GM10248 (cell line): Measurements from ENCODE around the gene S100A6.
"Not testable (repeated sequence)": the region's sequence is repeated elsewhere in the genome, so short reads cannot be mapped to it uniquely, and the experiment has no call there.

ENCODE experiments used
- CTCF ChIA-PET: fragments of 300-600 bp; sonication (Branson Sonifier 250); formaldehyde crosslinking; extraction: SDS; loops from one replicate; lab custom pipeline; 2021; ENCODE audit warnings: antibody characterized with exemption; lab: Yijun Ruan, JAX
- POLR2A ChIA-PET: fragments of 350-650 bp; sonication (Branson Sonifier 250); formaldehyde crosslinking; extraction: SDS; loops from one replicate; lab custom pipeline; 2020; ENCODE audit warnings: antibody characterized with exemption; lab: Yijun Ruan, JAX
- DNase-seq: peaks from one replicate; pipeline ENCODE4 v3.0.0; 2012; ENCODE audit errors: extremely low spot score
- CTCF ChIP-seq: IDR thresholded peaks from 2 replicates; pipeline ENCODE4 v1.5.1; 2012; ENCODE audit warnings: mild to moderate bottlenecking, low read depth; ENCODE audit errors: extremely low read depth, missing control alignments, control extremely low read depth

The S100A6 gene

GRCh38 chr1:153565529-153566374 is 30.0 kb upstream of the S100A6 start, which contains the start of gene S100A2:
Gene S100A2, minus strand, starts transcription at chr1:153565844. Its CDS starts 1,967 bp downstream, at chr1:153563877.
- no peak for TF ChIP-seq CTCF
- CTCF ChIA-PET: interaction anchor here (0.9 to 8.3 kb wide), 8 partner anchors 15 to 213 kb away, joined by 3 to 73 read pairs (median 4); partner anchors contain the start of genes S100A1, S100A13 and S100A6
- DNase-seq: peak; percentile 75
- POLR2A ChIA-PET: interaction anchor here (0.7 kb wide), 1 partner anchor 16 kb away, joined by 6 read pairs; no protein-coding TSS in a partner anchor

- TF ChIP-seq CTCF: no peak
- DNase-seq: no peak
- ChIA-PET CTCF (interaction anchor here (0.8 to 8.3 kb wide), 5 partner anchors 10 to 54 kb away, joined by 3 to 73 read pairs (median 5); partner anchors contain the start of gene S100A6), POLR2A (no interaction called here)
Observed at GRCh38 chr1:153563991-153564390, 28.2 kb upstream of the S100A6 start.

GRCh38 chr1:153563483-153563901 is 27.7 kb upstream of the S100A6 start:
- no peak for DNase-seq
- no peak for TF ChIP-seq CTCF
- ChIA-PET POLR2A (no interaction called here), CTCF (interaction anchor here (0.8 to 8.3 kb wide), 4 partner anchors 10 to 53 kb away, joined by 3 to 73 read pairs (median 5); partner anchors contain the start of gene S100A6)

- CTCF ChIA-PET: interaction anchor here (1.3 to 8.3 kb wide), 8 partner anchors 9 to 157 kb away, joined by 3 to 73 read pairs (median 7); partner anchors contain the start of genes S100A4 and S100A6
- POLR2A ChIA-PET, DNase-seq: not testable (repeated sequence)
Observed at GRCh38 chr1:153562021-153562420, 26.2 kb upstream of the S100A6 start.

- DNase-seq: no peak
- POLR2A ChIA-PET: no interaction called here
- no peak for TF ChIP-seq CTCF
- CTCF ChIA-PET: interaction anchor here (1.3 to 8.3 kb wide), 9 partner anchors 8 to 157 kb away, joined by 3 to 73 read pairs (median 7); partner anchors contain the start of genes S100A4 and S100A6
Observed at GRCh38 chr1:153561466-153561985, 25.7 kb upstream of the S100A6 start.

GRCh38 chr1:153560771-153561465 is 25.1 kb upstream of the S100A6 start:
- TF ChIP-seq CTCF: no peak
- no peak for DNase-seq
- ChIA-PET POLR2A (no interaction called here), CTCF (interaction anchor here (1.3 to 8.3 kb wide), 9 partner anchors 8 to 156 kb away, joined by 3 to 73 read pairs (median 7); partner anchors contain the start of genes S100A4 and S100A6)
